ENCODE results near the gene MTFR2. TPM values are rescaled to one million over a fixed set of nuclear protein-coding genes. Genes with fewer than 3 reads are reported as not detected.

MTFR2 gene
- under 0.01 and 0.57 TPM in 2 replicates for total RNA-seq

GRCh38 chr6:136249811-136250685, at the start of gene MTFR2:
MTFR2 (minus strand) TSS chr6:136250311; CDS start chr6:136249099, 1,212 bp downstream.

GRCh38 chr6:136289579-136290409, 39.7 kb upstream of the MTFR2 start, which contains the start of gene BCLAF1:
BCLAF1 (minus strand) TSS chr6:136289846; CDS start chr6:136279866, 9,980 bp downstream.

Other genes with a start within 250 kb of the MTFR2 start
- gene BCLAF1, start 39.5 kb upstream of the MTFR2 start, total RNA-seq, result 50.9 and 105 TPM in 2 replicates

Measured in nasal cavity respiratory epithelium epithelial cell of viscerocranial mucosa (primary cell).